ENCODE results near the gene TLE4.
"Not testable (repeated sequence)": the region's sequence is repeated elsewhere in the genome, so short reads cannot be mapped to it uniquely, and the experiment has no call there.

TLE4 gene

GRCh38 chr9:79603222-79603920 lies 31.6 kb downstream of the TLE4 start:
- DNase-seq (ENCODE audit: low read depth), result no peak

DNA sequence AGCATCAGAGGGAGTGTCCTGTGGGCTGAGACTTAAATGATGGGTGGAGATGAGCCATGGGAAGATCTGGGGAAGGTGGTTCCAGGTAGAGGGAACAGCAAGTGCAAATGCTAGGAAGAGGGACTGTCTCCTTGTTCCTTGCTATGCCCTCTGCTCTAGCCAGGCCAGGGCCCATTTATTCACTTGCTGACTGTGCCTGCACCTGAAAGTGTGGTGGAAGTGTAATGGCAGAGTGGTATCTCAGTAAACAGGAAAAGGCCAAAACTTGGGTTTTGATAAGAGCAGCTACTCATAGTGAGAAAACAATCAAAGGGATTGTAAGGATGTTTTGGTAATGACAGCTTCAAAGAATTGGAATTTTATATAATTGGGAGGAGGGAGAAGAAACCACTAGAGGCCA lies 32.4 kb downstream of the TLE4 start:
- DNase-seq (ENCODE audit: low read depth), result no peak

- DNase-seq (ENCODE audit: low read depth), result no peak
These were observed 33.3 kb downstream of the TLE4 start for GRCh38 chr9:79604921-79605562.

GRCh38 chr9:79606529-79606928 lies 34.8 kb downstream of the TLE4 start:
- not testable (repeated sequence) for DNase-seq (ENCODE audit: low read depth)

DNA sequence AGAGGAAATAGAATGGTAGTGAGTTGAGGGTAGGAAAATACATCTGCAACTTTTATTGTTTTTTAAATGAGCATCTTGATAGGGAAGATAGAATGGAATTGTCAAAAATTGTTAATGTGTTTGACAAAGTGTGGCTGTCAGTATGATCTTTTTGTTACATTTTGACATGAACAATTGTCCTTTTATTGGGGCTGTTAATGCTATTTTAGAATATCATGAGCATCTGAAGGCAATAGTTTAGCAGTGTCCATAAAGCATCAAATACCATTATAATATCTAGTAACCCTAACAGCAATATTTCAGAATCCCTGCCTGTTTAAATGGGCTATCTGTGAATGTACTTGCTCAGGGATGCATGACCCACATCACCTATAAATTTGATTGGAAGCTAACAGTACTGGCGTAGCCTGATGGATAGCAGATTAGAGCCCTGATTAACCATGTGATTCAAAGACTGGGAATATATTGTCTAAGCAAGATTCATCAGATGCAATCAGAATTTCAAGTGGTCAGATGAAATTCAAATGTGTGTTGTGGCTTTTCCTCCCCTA lies 37.8 kb downstream of the TLE4 start:
- no peak for DNase-seq (ENCODE audit: low read depth)

DNA sequence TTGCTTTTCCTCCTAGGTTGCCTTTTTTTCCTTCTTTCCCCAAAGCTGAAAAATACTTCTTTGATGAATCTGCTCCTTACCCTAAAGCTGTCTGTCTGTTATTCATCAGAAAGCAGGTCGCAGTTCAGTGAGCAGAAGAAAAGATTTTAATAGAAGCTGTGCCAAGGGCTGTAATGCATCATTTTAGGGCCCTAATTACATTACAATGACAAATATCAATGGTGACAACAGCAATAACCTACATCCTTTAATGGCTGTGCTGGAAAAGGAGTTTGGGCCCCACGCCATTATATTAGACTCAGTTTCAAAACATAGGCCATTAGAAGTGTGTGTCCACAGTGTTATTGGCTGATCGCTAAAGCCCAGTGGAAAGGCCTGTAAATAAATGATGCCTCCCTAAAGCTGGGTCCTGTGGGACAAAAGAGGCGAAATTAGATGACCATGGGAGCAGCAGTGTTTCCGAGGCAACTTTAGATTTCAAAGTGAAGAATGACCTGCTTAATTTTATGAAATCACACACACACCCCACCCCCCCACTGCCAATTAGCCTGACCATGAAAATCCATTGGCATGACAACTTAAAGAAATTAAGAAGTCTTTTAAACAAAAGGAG lies 38.4 kb downstream of the TLE4 start:
- no peak for DNase-seq (ENCODE audit: low read depth)

DNA sequence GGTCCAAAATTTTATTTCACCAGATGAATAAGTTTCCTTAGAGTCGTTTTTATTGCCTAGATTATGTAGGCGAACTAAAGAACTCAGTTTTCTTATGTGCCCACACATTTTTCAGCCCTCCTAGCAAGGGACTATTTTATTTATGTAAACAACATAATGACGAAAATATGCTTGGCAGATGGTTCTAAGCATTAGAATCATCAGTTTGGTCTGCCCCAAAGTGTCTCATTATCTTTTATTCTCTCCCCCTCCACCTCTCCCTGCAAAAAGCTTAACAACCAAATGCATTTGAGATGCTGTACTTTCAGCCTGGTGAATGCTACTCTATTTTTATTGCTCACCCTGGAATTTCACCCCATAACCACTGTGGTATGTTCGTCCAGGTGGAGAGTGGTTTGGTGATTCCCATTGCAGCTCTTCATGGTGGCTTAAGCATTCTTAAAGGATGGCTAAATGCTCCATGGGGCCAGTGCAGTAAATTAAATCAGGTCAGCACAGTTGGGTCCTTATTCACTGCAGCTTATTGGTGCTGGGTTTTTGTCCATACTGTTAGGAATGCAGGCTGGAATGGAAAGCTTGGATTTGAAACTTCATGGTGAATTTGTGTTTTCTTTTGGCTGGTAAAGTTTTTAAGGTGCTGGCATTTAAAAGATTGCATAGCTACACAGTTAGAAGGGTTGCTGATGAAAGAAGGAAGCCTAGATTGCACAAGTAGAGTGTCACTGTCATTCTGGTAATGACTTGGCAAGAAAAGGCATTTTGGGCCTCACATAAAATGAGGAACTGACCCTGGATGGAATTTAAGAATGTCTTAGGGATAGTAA lies 39.2 kb downstream of the TLE4 start:
- no peak for DNase-seq (ENCODE audit: low read depth)

DNA sequence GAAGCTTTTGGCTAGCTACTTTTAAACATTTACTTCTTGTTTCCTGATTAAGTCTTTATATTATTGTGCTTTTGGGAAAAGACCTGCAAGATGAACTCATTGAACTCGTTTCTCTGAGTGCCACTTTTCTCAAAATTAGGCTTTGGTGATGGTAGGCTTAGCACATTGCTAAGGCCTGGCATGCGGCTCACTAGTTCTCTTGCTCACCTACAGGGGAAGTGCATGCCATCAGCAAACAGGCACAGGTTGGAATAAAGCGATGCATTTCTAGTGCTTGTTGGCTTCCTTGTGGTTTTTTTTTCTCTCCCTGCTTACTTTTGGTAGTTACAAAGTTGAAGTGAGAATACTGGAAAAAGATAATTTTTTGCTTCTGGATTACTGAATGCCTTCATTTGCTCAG lies 41.4 kb downstream of the TLE4 start:
- no peak for DNase-seq (ENCODE audit: low read depth)

DNA sequence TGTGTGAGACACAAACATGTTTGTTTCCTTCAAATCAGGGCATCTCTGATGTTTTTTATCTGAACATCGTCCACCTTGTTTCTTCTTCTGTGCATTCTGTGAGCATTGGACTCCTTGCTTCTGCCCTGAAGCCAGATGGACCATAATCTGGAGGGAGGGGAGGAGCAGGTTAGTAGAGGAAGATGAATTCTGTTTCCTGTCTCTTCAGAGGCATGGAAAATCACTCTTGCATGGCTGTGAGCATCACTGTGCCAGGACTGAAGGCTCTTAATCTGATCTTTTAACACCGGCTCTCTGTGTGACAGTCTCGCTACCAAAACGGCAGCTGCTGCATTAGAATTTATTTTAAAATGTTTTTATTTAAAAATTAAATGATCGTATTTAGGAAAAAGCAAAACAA lies 43.3 kb downstream of the TLE4 start:
- DNase-seq (ENCODE audit: low read depth), result no peak

DNA sequence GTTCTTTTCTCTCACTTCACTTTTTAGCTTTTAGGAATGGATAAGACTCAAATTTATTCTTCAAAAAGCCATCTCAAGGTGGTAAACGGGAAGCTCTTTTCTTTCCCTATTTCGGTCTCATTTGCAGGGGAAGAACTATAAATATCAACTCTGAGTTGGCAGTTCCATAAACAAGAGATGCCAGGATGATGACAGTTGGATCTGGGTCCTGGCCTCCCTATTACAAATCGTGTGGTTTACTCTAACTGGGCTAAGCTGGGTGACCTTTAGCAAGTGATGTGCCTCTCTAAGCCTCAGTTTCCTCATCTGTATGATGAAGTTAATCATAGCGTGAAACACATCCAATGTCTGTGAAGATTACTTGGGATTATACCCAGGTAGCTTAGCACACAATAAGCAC lies 44.2 kb downstream of the TLE4 start:
- no peak for DNase-seq (ENCODE audit: low read depth)

GRCh38 chr9:79616971-79617370 lies 45.2 kb downstream of the TLE4 start:
- no peak for DNase-seq (ENCODE audit: low read depth)

DNA sequence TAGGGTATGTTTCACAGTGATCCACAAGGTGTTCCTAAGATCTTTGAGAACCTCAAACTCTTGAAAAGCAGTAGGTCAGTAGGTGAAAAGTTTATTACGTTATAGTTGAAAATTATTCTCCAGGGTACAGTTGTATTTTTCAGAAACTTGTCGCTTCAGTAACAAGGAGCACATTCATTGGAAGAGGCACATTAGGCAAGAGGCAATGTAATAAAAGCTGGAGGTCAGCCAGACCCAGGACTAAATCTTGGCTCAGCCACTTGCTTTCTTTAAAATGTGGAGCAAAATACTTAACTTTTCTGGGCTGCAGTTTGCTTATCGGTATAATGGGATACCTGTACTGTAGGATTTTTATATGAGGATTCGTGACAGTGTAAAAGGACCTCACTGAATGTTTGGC lies 45.6 kb downstream of the TLE4 start:
- no peak for DNase-seq (ENCODE audit: low read depth)

- no peak for DNase-seq (ENCODE audit: low read depth)
These were observed 48.2 kb downstream of the TLE4 start for GRCh38 chr9:79619930-79620329.

- no peak for DNase-seq (ENCODE audit: low read depth)
These were observed 50.3 kb downstream of the TLE4 start for GRCh38 chr9:79621916-79622575.

DNA sequence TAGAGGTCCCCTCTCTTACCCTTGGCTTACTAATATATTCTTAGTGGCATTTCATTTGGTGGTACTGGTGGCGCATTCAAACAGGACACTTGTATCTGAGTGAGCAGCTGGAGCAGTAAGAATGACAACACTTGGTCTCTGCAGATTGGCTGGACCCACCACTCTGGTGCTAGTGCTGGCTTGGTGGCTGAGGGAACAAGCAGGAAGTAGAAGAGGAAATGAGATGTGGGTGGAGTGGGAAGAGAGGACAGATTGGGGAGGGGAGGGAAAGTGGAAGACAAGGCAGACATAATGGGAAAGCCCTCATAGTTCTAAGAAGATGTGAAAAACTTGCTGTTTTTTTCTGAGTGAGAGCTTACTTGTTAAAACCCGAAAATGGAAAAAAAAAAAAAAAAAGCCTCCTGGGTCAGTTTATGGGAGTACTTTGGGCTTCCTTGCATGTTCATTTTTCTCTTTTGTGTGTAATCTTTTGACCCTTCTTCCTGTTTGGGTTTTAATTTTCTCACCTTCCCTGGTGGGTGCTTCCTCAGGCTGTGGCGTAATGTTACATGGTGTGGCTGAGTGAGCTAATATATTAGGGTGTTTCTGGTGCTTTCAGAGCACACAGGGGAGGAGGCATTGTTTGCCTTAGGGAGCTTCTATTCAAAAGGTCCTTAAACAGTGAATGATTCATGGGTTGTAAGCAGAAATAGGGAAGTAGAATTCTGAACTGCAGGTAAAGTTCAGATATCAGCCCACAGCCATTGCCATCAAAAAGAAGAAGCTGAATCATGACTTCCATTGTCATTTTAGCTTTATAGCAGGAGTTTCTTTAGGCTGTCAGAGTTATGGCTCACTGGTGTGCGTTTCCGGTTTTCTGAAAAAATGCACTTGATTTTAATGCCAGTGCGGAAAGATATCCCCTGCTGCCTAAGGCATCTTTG lies 52.3 kb downstream of the TLE4 start:
- peak; percentile 13 for DNase-seq (ENCODE audit: low read depth)

GRCh38 chr9:79629721-79630120 lies 58.0 kb downstream of the TLE4 start:
- no peak for DNase-seq (ENCODE audit: low read depth)

DNA sequence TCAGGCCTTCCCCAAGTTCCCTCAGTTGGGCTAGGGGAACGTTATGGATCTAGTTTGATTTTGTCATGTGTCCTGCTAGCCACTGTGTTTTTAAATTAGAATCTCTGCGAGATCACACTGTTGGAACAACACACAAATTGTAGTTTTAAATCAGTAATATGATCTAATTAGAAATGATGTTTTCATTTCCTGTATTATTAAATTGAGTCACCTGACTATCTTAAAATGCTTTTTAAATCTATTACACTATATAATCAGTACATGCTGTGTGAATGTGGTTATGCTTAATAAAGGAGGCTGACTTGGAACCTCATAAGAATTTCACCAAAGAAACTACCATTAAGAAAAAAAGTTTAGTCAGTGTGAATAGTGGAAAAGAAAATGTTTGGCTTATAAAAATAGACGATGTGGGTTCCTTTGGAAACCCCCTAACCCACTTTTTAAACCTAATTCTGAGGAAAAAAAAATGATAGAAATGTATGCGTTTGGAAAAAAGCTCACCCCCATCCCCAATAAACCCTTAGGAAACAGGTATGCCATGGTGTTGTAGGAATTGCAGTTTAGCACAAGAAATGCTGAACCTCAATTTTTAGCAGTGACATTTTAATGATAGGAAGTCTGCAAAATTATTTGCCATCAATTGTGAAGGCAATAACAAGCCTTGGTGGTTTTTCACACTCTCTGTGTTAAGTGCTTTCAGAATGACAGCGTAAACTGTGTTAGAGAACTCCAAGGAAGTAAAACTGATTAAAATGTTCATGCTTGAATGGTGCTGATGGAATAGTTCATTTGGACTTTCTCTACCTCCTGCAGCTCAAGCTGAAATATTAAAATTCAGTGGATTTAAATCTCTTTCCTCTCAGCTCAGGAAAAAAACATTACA lies 59.0 kb downstream of the TLE4 start:
- DNase-seq (ENCODE audit: low read depth), result no peak

DNA sequence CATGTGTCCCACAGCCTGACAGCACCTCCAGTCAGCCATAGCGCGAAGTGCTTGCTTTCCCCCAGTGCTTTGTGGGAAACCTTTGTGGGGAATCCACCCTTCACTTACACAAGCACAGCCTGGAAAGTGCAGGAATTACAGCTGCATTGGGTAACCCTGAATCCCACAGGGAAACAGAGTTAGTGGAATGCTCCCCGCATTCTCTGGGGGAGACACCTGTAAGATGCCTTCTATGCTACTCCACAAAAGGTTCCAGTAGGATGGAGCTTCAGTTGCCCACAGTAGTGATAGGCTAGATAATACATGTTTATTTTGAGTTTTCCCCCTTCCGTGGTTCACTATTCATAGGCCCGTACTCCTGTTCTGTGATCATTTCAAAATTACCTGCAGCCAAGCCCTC lies 60.3 kb downstream of the TLE4 start:
- no peak for DNase-seq (ENCODE audit: low read depth)

GRCh38 chr9:79632705-79633104 lies 60.9 kb downstream of the TLE4 start:
- no peak for DNase-seq (ENCODE audit: low read depth)

DNA sequence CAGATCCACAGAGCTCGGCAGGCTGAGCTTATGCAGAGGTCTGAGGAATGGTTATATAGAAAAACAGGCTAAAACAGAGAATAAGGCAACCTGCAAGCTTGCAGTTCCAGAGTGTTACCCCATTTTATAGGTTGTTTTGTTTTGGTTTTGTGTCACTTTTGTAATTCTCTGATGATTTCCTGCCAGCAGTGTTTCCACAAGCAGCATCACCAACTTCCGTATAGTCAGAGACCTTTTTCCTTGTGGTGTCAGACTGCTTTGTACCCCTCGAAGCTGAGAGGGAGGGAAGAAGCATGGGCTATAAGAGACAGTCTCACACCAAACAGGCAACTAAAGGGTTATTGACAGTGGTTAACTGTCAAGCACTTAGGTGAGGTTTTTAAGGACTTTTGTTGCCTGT lies 61.8 kb downstream of the TLE4 start:
- no peak for DNase-seq (ENCODE audit: low read depth)

Measured in activated T-cell treated with anti-CD3 and anti-CD28 coated beads for 24 hours (primary cell).